ENCODE results near the gene CHST9.

DNA sequence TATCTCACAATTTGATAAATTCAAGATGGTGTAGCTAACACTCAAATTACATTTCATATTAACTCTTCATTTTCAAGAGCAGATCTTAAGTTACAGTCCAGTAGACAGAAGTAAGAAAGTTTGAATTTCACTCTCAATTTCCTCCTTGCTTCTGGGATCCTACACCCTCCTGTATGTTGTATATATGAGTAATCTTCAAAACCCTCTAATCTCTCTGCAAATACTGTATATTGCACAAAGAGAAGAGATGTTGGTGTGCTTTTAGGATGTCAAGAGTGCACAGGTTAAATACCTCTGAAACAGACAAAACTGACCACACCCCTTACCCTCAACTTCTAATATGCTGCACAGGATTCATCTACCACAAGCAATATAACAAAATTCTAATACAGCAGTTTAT is 6.7 kb downstream of the CHST9 start:
- no peak for TF ChIP-seq RFX5 (IDR thresholded peaks at IDR 0.05)
- TF ChIP-seq, protein P1, sequence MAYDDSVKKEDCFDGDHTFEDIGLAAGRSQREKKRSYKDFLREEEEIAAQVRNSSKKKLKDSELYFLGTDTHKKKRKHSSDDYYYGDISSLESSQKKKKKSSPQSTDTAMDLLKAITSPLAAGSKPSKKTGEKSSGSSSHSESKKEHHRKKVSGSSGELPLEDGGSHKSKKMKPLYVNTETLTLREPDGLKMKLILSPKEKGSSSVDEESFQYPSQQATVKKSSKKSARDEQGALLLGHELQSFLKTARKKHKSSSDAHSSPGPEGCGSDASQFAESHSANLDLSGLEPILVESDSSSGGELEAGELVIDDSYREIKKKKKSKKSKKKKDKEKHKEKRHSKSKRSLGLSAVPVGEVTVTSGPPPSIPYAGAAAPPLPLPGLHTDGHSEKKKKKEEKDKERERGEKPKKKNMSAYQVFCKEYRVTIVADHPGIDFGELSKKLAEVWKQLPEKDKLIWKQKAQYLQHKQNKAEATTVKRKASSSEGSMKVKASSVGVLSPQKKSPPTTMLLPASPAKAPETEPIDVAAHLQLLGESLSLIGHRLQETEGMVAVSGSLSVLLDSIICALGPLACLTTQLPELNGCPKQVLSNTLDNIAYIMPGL (CRISPR knock-in tag; IDR thresholded peaks at IDR 0.05; ENCODE audit: borderline replicate concordance), result no peak
- no peak for TF ChIP-seq NR3C1 (IDR thresholded peaks at IDR 0.05)
- TF ChIP-seq, protein P2, sequence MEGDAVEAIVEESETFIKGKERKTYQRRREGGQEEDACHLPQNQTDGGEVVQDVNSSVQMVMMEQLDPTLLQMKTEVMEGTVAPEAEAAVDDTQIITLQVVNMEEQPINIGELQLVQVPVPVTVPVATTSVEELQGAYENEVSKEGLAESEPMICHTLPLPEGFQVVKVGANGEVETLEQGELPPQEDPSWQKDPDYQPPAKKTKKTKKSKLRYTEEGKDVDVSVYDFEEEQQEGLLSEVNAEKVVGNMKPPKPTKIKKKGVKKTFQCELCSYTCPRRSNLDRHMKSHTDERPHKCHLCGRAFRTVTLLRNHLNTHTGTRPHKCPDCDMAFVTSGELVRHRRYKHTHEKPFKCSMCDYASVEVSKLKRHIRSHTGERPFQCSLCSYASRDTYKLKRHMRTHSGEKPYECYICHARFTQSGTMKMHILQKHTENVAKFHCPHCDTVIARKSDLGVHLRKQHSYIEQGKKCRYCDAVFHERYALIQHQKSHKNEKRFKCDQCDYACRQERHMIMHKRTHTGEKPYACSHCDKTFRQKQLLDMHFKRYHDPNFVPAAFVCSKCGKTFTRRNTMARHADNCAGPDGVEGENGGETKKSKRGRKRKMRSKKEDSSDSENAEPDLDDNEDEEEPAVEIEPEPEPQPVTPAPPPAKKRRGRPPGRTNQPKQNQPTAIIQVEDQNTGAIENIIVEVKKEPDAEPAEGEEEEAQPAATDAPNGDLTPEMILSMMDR (IDR thresholded peaks at IDR 0.05), result no peak
- TF ChIP-seq, protein P3, sequence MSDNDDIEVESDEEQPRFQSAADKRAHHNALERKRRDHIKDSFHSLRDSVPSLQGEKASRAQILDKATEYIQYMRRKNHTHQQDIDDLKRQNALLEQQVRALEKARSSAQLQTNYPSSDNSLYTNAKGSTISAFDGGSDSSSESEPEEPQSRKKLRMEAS (IDR thresholded peaks at IDR 0.05), result no peak
- no peak for TF ChIP-seq JUN (IDR thresholded peaks at IDR 0.05)

All from A549 (cell line).